Uterus (tissue), 2 donors: ENCODE data around the gene AGXT.

Source experiments
- POLR2A ChIP-seq, 2 donors: fragments of 450-650 bp; IDR thresholded peaks; one replicate each; pipeline ENCODE4 v1.6.1; 2016; ENCODE audit warnings: antibody characterized with exemption in 2 of 2, mild to moderate bottlenecking in 1 of 2, moderate library complexity in 1 of 2
- TF ChIP-seq, protein P1 (sequence below), 4 experiments: fragments of 200-600 bp in 2 of 4; fragments of 450-650 bp in 2 of 4; sonication (generic) in 2 of 4; IDR thresholded peaks; one replicate each; pipeline ENCODE4 v1.5.1; 2016 to 2019; ENCODE audit warnings: antibody characterized with exemption in 4 of 4, mild to moderate bottlenecking in 2 of 4, moderate library complexity in 1 of 4

DNA sequence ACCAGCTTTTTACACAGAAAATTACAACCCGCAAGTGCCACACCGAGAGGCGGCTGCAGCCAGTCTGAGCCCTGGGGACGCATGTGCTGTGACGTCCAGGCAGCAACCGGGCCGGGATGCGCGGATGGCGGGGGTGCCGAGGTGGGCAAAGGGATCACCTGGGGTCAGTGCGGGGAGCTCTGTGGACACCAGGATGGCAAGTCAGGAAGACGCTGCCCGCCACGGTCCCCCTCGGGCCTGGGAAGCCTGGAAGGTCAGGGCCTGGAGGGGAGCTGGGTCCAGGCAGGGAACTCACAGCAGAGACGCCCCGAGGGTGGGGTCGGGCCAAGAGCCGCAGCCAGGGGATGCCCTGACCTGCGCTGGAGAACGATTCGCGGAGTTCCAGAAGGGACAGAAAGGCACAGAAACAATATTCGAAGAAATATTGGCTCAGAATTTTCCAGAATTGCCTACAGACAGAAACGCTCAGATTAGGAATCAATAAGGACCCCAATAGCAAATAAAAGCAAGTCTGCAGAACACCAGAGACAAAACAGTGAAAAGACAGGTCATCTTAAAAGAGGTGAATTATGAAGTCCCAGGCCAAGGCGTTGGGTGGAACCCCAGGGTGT, 36.9 kb upstream of the AGXT start:
- TF ChIP-seq, protein P1, sequence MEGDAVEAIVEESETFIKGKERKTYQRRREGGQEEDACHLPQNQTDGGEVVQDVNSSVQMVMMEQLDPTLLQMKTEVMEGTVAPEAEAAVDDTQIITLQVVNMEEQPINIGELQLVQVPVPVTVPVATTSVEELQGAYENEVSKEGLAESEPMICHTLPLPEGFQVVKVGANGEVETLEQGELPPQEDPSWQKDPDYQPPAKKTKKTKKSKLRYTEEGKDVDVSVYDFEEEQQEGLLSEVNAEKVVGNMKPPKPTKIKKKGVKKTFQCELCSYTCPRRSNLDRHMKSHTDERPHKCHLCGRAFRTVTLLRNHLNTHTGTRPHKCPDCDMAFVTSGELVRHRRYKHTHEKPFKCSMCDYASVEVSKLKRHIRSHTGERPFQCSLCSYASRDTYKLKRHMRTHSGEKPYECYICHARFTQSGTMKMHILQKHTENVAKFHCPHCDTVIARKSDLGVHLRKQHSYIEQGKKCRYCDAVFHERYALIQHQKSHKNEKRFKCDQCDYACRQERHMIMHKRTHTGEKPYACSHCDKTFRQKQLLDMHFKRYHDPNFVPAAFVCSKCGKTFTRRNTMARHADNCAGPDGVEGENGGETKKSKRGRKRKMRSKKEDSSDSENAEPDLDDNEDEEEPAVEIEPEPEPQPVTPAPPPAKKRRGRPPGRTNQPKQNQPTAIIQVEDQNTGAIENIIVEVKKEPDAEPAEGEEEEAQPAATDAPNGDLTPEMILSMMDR (IDR thresholded peaks at IDR 0.05): no peak
- TF ChIP-seq POLR2A (IDR thresholded peaks at IDR 0.05): no peak
